Loucy (cell line): ENCODE measurements around the gene PBX1.

Experiments used
- EZH2phosphoT487 ChIP-seq: fragments of 200-600 bp; IDR thresholded peaks from 2 replicates; pipeline ENCODE4 v1.6.1; 2018; ENCODE audit warnings: antibody characterized with exemption, mild to moderate bottlenecking, moderate library complexity, borderline replicate concordance
- TF ChIP-seq, protein P1 (sequence below): fragments of 200-600 bp; sonication (generic); conservative IDR thresholded peaks from 2 replicates; pipeline ENCODE4 v1.5.1; 2014; ENCODE audit warnings: mild to moderate bottlenecking, antibody characterized with exemption, low read length

DNA sequence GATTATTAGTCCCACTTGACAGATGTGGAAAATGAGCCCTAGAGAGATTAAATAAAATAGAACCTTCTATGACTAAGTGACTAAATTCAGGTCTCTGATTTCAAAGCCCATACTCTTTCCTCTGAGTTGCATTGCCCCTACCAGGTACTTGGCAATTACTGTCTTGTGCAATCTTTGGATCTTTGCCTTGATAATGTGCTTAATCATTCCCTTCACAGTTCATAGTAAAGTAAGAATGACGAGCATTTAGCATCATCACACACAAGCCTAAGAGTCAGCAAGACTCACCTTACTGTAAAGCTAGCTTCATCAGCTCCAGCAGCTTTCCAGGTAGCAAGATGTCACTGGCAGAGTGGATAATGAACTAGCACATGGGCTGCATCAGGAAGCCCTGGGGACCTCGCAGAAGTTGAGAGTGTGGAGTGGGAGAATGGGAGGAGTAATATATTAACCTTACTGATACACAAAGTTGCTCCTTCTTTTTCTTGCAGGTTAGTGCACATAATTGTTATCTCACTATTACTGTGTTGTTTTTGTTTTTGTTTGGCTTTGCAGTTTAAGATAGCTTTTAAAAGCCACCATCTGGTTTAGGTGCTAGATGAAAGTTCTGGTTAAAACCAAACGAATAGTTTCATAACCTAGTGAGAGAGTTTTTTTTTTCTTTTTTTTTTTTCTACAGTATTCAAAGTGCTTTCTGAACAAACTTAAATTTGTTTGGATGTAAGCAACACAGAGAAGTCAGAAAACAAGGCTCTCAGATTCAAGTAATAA lies 71.8 kb downstream of the PBX1 start:
- TF ChIP-seq, protein P1, sequence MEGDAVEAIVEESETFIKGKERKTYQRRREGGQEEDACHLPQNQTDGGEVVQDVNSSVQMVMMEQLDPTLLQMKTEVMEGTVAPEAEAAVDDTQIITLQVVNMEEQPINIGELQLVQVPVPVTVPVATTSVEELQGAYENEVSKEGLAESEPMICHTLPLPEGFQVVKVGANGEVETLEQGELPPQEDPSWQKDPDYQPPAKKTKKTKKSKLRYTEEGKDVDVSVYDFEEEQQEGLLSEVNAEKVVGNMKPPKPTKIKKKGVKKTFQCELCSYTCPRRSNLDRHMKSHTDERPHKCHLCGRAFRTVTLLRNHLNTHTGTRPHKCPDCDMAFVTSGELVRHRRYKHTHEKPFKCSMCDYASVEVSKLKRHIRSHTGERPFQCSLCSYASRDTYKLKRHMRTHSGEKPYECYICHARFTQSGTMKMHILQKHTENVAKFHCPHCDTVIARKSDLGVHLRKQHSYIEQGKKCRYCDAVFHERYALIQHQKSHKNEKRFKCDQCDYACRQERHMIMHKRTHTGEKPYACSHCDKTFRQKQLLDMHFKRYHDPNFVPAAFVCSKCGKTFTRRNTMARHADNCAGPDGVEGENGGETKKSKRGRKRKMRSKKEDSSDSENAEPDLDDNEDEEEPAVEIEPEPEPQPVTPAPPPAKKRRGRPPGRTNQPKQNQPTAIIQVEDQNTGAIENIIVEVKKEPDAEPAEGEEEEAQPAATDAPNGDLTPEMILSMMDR: no peak
- TF ChIP-seq EZH2phosphoT487: no peak
